GM06990 (cell line): ENCODE measurements around the gene NEK6.

Source experiments
- DNase-seq: peaks from one replicate; pipeline ENCODE4 v3.0.0-alpha.2; 2011; ENCODE audit not compliant: insufficient read length; ENCODE audit errors: extremely low read depth
- H3K27me3 ChIP-seq: replicated peaks from 2 replicates; pipeline ENCODE4 v1.6.0; 2011; ENCODE audit warnings: low read length; ENCODE audit not compliant: control insufficient read depth, insufficient read depth
- H3K36me3 ChIP-seq: 2 replicates; pipeline ENCODE4 v1.5.1; 2011; ENCODE audit warnings: low read length; ENCODE audit not compliant: control insufficient read depth, insufficient read depth
- H3K4me3 ChIP-seq: replicated peaks from 2 replicates; pipeline ENCODE4 v1.5.1; 2011; ENCODE audit warnings: low read depth, mild to moderate bottlenecking, control low read depth, low read length
- CTCF ChIP-seq: IDR thresholded peaks from 2 replicates; pipeline ENCODE4 v1.5.1; 2011; ENCODE audit warnings: low read length, control low read depth, mild to moderate bottlenecking, inconsistent platforms; ENCODE audit not compliant: insufficient read depth, poor library complexity, severe bottlenecking

NEK6 gene

GRCh38 chr9:124373386-124373785 is 115.6 kb downstream of the NEK6 start:
- Histone ChIP-seq H3K27me3 (no peaks in the 10 kb centered on the region), H3K4me3 (no peak overlapping the region), H3K36me3 (no peaks in the 10 kb centered on the region; the same call in none of the 2 replicates)
- no peak for TF ChIP-seq CTCF
- DNase-seq = no peak

GRCh38 chr9:124373851-124374250 is 116.1 kb downstream of the NEK6 start:
- Histone ChIP-seq H3K27me3 (no peaks in the 10 kb centered on the region), H3K36me3 (no peaks in the 10 kb centered on the region; the same call in none of the 2 replicates), H3K4me3 (no peak overlapping the region)
- TF ChIP-seq CTCF = no peak
- no peak for DNase-seq

- no peak for TF ChIP-seq CTCF
- H3K27me3 ChIP-seq = no peaks in the 10 kb centered on the region
Measured at GRCh38 chr9:124375726-124376125, 118.0 kb downstream of the NEK6 start.

GRCh38 chr9:124376329-124376728 is 118.6 kb downstream of the NEK6 start:
- H3K27me3 ChIP-seq = no peaks in the 10 kb centered on the region
- no peak for TF ChIP-seq CTCF
- H3K4me3 ChIP-seq = no peak overlapping the region
- H3K36me3 ChIP-seq = peaks cover 3% of the 10 kb centered on the region
- DNase-seq = no peak

More at GRCh38 chr9:124375726-124376125, 118.0 kb downstream of the NEK6 start:
- DNase-seq = no peak
- Histone ChIP-seq H3K4me3 (no peak overlapping the region), H3K36me3 (peaks cover 3% of the 10 kb centered on the region; the same call in 1 of the 2 replicates)

- Histone ChIP-seq H3K4me3 (no peak overlapping the region), H3K27me3 (no peaks in the 10 kb centered on the region), H3K36me3 (peaks cover 3% of the 10 kb centered on the region)
- DNase-seq = no peak
- no peak for TF ChIP-seq CTCF
Measured at GRCh38 chr9:124377551-124378406, 120.0 kb downstream of the NEK6 start.
